Activated CD8-positive, alpha-beta memory T cell treated with anti-CD3 and anti-CD28 coated beads for 4 hours (primary cell): Measurements from ENCODE around the gene MPG.

Experiments used
- DNase-seq, 2 donors: peaks; one replicate each; pipeline ENCODE4 v3.0.0-alpha.2; 2020; ENCODE audit warnings: low read depth in 2 of 2

MPG gene

DNA sequence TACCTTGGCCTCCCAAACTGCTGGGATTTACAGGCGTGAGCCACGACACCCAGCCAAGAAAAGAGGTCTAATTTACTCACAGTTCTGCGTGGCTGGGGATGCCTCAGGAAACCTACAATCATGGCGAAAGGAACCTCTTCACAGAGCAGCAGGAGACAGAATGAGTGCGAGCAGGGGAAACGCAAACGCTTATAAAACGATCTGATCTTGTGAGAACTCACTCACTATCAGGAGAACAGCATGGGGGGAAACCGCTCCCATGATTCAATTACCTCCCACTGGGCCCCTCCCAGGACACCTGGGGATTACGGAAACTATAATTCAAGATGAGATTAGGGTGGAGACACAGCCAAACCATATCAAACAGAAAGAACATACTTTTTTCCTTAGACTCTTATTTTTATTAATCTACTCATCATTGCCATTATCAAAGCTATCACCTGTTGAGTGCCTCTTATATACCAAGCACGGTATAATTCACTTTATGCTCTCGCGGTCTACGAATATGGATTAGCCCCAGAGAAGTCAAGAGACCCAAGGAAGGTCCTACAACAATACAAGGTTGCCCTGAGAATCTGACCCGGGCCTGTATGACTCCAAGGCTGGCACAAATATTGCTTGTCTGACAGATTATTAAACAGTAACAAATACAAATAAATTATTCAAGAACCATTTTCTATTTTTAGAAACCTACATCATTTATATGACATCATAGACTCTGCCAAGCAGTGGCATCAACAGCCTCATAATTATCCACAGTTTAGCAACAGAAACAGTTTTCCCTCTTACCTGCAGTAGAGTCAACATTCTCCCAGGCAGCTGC lies 27.0 kb upstream of the MPG start:
- DNase-seq: no peak

DNA sequence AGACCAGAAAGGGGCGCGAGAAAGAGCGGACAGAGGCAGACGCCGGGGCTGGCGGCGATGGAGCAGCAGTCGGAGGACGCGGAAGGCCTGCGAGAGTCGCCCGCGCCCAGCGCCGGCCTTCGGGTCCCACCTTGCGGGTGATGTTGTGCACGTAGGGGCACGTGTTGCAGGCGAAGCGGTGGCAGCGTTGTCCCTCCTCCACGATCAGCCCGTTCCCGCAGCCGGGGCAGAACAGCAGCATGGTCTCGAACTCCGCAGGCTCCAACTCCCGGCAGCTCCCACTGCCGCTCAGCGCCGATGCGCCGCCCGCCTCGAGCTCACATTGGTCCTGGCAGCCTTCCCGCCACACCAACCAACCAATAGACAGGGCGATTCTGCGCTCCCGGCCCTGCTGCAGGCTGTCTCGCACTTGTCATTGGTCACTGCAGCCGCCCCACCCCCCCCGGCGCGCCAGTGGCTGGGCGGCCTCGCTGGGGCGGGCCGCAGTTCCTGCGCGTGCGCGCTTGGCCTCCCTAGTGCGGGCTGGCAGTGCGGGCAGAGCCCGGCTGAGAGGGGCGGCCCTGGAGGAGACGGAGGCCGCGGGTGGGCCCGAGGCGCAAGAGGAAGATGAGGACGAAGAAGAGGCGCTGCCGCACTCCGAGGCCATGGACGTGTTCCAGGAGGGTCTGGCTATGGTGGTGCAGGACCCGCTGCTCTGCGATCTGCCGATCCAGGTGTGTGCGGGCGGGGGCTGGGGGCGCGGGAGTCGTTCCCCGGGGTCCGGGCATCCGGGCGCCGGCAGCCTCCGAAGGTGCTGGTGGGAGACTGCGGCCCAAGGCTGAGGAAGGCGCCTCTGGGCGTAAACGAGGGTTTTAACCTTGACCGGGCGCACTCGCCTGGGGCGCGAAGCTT lies 24.4 kb upstream of the MPG start, which contains the start of the genes POLR3K and SNRNP25:
POLR3K (minus strand) TSS at position 263 of the 891 bp plus-strand sequence; CDS start at position 241, 22 bp downstream.
SNRNP25 (plus strand) TSS at position 483 of the 891 bp plus-strand sequence; CDS start at position 672, 189 bp downstream.
- DNase-seq: peak; percentile 90 to 96

DNA sequence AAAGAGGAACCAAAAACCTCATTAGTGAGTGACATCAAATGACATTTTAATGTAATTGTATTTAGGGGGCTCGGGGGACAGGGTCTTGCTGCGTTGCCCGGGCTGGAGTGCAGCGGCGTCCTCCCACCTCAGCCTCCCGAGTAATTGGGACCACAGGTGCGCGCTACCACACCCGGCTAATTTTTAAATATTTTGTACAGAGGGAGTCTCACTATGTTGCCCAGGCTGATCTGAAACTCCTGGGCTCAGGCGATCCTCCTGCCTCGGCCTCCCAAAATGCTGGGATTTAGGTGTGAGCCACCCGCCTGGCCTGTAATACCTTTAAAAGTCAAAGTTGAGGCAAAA lies 23.8 kb upstream of the MPG start:
- DNase-seq: no peak

DNA sequence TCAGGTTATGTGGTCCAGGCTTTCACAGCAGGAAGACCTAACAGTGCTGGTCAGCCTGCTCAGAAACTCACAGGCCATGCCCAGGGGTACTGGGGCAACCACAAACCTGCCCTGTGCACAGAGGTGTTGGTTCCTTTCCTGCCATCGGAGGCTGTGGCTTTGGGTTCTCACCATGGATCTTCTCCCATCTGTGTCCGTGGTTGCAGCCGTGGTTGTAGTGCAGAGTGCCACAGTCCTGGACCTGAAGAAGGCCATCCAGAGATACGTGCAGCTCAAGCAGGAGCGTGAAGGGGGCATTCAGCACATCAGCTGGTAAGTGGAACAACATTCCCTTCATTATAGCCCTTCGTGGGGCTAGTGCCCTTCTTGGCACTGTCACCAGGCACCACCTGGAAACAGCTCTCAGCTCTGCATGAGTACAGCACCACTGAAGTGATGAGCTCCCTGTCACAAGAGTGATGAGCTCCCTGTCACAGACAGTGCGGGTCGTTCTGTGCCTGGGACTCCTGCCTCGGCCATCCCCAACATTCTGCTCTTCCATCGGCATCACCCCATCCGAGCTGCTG lies 22.4 kb upstream of the MPG start:
- no peak for DNase-seq

DNA sequence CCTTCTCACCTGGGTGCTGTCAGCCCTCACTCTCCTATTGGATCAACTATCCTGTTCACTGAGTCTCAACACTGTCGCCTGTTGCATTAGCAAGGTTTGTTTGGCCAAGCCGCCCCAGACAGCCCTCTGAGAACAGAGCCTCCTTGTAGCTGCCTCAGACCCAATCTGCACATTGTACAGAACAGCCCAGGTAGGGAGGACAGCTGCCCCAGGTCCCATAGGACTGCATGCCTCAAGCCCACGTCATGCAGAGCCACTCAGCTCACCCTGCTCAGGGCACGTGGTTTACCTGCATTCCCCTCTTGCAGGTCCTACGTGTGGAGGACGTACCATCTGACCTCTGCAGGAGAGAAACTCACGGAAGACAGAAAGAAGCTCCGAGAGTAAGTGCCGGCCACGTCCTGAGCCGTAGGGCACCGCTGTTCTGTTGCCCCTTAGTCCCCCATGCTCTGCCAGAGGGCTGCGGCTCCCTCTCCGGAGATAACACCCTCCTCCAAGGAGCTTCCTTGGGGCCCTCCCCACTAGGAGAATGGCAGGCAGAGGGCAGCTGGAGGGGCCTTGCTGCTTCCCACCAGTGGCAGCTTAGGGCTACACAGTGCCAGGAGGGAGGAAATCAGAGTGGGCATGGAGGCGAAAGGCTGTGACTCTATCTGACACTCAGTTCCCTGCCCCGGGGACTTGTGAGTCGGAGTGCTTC lies 21.6 kb upstream of the MPG start:
- DNase-seq: no peak

DNA sequence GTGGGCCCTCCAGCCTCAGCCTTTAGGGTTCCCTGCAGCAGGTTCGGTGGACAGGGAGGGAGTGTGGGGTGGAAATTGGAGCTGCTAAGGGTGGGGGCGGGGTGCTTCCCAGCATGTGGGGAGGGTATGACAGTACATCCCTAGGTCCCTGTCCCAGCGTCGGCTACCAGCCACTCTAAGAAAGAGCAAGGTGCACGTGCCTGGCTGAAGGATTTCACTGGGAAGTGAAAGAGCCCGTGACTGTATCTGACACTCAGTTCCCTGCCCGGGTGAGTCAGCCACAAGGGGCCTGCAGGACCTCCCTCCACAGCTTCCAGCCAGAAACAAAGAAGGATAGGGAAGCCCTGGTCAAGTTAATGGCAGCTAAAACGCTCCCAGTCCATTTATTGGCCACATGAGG lies 20.3 kb upstream of the MPG start:
- no peak for DNase-seq

DNA sequence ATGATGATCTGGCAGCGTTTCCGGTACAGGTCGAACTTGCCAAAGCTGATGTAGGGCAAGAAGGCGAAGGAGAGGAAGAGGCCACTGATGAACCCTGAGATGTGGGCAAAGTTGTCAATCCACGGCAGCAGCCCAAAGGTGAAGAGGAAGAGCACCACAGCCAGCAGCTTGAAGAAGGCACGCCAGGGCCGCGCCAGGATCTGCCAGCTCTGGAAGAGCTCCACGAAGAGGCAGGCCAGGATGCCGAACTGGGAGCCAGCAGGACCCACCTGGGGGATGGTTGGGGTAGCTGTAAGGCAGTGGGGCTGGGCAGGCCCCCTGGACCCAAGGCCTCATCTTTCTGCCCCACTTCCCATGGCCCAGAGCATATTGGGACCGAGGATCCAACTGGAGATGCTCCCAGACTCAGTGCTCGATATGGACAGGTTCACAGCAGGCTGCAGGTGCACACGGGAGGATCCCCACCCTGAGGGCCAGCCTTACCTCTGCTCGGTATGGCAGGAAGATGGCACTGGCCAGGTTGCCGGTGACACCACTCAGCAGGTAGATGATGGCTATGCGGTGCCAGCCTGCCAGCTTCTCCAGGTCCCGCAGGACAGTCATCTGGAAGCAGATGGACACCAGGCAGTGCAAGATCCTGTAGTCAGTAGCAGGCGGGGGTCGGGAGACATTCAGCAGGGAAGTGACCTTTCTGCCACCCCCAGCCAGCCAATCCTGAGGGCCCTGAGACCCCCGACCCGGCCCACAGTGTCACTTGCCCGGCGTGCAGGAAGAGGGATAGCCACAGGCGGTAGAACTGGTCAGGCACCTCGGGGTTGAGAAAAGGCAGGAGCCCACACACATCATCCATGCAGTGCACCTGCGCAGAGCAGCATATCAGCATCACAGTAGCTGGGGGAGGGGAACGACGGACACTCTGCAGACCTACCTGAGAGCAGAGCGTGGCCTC lies 19.3 kb upstream of the MPG start:
- no peak for DNase-seq

DNA sequence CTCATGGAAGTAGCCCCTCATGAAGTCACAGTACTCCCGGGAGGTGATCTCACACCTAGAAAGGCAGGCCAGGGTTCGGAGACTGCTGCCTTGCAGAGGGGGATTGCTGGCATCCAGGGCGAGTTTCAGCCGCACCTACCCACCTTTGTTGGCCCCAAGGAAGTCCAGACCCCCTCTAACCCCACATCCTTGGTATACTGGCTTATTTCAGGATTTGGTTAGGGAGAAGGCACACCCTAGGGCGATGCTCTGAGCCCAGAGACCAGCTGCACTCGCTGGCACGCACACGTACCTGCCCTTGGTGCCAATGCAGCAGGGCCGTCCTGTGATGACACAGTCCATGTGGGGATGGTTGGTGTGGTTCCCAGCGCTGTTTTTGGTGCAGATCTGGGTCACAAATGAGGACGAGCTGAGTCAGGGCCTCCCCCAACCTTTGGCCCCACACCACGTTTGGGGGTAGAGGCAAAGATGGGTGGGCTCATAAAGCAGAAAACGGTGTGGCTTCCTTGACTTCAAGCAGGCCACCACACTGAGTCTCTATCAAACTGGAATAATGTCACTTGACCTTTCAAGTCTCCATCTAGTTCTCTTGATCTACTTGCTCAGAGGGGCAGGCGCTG lies 18.5 kb upstream of the MPG start:
- no peak for DNase-seq

DNA sequence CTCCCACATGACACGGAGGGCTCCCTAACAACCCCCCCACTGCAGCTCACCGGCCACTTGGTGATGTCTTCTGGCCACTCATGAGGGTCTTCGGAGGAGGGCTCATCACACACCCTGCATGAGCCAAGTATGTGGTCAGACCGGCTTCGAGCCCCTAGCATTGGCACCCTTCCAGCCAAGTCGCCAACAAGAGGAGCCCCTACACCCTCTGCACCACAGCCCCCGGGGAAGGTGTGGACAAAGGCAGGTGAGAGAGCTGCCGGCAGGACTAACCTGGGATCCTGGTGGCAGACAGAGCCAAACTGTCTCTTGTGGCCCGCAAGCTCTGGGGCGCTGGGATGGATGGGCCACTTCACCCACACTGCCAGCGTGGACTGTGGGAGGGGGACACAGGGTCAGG lies 17.9 kb upstream of the MPG start:
- DNase-seq: no peak

DNA sequence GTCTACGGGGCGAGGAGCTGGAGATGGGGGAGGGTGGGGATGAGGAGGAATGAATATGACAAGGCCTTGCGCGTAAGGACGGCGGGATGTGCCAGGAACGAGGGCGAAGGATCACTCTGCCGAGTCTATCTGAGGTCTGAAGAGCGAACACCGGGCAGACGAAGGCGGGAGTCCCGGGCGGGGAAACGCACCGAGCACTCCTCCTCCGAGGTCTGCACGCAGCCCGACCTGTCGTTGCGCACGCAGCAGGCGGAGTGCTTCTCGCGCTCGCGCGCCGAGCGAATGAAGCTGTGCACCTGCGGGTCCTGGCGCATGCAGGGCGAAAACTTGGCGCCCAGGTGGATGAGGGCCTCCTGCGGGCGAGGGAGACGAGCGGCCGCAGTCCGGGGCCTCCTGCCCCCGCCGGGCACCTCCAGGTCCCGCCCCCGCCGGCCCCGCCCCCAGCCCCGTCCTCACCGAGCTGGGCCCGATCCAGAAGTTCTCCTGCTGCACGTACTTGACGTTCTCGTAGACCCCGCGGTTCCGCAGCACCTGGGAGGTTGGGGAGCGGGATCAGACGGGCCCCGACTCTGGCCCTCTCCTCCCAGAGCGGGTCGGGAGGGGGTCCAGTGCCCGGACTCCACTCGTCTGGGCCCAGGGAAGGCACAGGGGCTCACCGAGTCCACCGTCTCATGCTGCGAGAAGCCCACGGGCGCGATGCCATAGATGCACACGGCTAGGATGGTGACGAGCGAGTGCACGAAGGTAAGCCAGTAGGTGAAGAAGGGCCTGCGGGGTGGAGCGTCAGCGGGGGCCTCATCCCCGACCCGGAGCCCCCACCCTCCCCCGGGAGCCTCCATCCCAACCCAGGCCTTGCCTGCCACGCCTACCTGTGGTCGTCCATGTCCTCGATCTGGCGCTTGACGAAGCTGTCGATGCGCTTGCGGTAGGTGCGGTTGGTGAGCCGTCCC lies 16.8 kb upstream of the MPG start:
- DNase-seq: no peak

DNA sequence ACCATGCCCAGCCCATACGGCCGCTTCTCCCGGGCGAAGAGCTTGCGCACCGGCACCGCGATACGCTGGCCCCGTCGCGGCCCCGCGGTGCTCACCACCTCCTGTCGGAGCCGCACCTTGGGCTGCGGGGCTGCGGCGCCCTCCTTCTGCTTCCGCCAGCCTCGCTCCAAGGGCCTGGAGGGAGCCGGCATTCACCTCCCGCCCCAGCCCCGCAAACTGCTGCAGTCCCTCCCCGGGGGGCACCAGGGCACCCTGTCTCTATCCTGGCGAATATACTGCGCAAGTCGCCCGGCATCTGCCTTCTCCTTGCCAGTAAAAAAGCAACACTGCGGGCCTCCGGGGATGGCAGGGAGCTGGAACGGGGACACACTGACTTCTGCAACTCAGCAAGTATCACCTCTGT lies 16.1 kb upstream of the MPG start:
- no peak for DNase-seq

DNA sequence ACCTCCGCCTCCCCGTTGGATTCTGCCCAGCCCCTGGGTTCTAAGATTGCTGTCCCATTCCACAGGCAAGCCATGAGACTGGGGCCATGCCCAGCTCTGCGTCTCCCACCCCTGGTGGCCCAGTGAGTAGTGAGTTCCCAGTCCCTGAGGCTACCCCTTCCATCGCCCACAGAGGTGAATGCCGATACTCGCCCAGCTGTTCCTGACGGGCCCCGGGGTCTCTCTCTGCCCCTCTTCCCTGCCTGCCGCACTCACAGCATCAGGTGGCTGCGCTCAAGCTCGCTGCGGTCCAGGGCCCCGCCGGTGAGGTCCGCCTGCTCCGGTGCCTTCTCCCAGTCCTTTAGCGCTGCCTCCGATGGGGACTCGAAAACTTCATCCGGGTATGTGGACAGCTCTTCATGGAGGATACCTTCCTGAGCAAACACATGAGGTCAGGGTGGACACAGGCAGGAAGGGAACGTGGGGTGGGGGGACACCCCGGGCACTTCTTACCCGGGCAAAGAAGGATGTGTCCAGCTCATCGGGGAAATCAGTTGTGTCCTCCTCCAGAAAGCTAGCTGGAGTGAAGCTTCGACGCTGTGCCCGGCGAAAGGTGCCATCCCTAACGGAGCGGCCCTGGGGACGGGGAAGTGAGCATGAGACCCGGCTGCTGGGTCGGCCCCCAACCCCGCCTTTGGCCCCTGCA lies 15.6 kb upstream of the MPG start:
- DNase-seq: no peak

DNA sequence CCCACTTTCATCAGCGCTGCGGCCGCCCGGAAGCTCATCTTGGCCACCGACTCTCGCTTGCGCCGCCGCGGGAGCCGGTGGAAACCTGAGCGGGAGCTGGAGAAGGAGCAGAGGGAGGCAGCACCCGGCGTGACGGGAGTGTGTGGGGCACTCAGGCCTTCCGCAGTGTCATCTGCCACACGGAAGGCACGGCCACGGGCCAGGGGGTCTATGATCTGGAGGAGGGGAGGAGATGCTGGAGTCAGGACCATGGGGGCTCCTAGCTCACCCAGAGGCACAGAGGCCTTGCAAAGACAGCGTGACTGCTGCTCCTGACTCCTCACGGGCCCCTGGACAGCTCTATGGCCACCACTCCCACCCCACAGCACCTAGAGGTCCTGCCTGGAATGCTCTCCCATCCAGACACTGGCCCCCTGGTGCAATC lies 15.0 kb upstream of the MPG start:
- DNase-seq: no peak

DNA sequence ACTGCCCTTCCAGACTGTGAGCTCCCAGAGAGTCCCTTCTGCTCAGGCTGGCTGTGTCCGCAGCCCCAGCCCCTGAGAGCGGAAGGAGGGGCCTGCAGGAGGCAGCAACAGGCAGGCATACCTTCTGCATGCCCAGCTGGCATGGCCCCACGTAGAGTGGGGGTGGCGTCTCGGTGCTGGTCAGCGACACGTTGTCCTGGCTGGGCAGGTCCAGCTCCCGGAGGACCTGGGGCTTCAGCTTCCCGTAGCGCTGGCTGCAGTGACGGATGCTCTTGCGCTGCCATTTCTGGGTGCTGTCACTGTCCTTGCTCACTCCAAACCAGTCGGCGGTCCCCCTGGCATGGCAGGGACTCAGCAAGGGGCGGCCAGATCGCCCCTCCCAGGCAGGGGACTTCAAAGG lies 14.6 kb upstream of the MPG start:
- no peak for DNase-seq

DNA sequence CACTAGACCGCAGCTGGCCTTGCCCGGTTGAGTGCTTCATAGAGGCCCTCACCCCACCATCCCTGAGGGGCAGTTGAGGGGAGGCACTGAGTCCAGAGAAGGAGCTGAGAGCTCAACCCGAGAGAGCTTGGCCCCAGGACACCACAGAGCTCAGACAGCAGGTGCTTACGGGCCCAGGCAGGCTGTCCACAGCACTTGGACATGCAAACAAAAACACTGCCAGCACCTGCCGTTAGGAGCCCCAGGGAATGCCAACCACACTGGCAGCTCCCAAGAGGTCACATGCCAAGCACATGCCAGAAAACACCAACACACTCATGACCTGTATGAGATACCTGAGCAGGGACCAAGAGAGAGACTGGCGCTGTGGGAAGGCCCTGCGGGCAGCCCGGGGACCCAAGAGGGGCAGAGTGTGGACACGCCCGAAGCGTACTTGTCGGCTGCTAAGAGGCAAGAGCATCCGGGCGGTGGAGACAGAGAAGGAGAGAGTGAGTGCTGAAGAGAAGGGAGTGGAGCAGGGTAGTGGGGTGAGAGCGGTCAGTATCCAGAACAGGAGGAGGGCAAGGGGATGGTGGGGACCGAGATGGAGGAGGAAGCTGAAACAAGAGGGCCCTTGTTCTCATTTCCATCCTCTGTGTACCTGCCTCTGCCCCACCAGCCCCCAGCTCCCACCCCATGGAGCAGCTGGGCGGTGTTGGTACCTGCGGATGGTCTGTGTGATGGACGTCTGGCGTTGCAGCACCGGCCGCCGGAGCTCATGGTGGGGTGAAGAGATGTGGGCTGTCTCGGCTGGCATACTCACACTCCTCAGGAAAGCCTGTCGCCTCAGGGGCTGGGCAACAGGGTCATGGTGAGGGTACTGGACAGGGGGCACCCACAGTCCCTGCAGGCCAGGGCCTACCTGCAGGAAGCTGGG lies 13.8 kb upstream of the MPG start:
- no peak for DNase-seq

DNA sequence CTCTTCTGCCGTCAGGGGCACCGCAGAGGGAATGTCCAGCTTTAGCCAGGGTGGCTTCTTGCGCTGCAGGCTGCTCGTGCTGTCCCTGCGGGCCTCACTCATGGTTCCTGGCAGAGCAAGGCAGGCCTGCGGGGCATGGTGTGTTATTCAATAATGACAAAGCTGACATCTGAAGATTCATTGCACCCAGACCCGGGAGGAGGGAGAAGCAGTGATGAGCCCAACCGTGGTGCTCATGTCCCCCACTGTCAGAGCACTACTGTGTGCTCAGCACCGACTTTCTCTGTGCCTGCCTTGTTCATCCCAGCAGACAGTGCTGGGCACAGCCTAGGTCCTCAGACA lies 13.1 kb upstream of the MPG start:
- DNase-seq: no peak

DNA sequence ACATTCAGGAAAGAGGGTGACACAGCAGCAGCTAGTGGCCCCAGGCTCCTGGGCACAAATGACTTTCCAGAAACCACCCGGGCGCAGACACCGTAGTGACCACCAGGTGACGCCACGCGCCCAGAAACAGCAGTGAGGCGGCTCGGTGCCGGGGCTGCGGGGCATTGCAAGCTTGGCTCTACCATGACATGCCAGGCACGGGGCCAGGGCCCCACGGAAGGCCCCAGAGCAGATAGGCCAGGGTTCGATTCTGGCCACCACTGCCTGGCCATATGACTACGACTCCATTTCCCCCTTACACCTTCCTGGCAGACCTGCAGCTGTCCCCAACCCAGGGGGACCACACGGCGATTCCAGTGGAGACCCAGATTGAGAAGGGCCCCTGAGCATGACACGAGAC lies 12.3 kb upstream of the MPG start:
- DNase-seq: peak; percentile 69 to 72
